ENCODE data around the gene XIAP. TPM values are rescaled to one million over a fixed set of nuclear protein-coding genes. Genes with fewer than 3 reads are reported as not detected.
"Not testable (repeated sequence)": the region's sequence is repeated elsewhere in the genome, so short reads cannot be mapped to it uniquely, and the experiment has no call there.

XIAP gene
- polyA plus RNA-seq, 3 donors = 2.1 to 10.0 (median 5.8) TPM

GRCh38 chrX:123849096-123849495, 10.8 kb upstream of the XIAP start:
- intact Hi-C loops (cut with micrococcal nuclease) = no loop called here
- H3K9me3 Mint-ChIP-seq = peaks cover 0 to 4% (median 0%) of the 10 kb centered on the region in 7 donors
- H3K36me3 Mint-ChIP-seq = no peaks in the 10 kb centered on the region
- Histone ChIP-seq H2AFZ (ENCODE audit: insufficient read depth, low read depth, low read length, poor library complexity, severe bottlenecking) (no peak overlapping the region), H3K4me3 (replicated peaks in 1 of 3; ENCODE audit: low read depth in 2 of 3, low read length in 3 of 3) (no peak overlapping the region), H3K36me3 (replicated peaks in 1 of 2; ENCODE audit: control insufficient read depth in 1 of 2, insufficient read depth in 2 of 2, low read length in 2 of 2) (no peaks in the 10 kb centered on the region), H3K4me2 (replicated peaks; ENCODE audit: extremely low read depth, low read length, poor library complexity, severe bottlenecking) (no peak overlapping the region), H3K4me1 (ENCODE audit: control insufficient read depth in 1 of 2, insufficient read depth in 2 of 2, low read length in 2 of 2) (peaks cover 8 to 14% of the 10 kb centered on the region in 2 donors), H3K9me3 (replicated peaks in 1 of 2; ENCODE audit: control insufficient read depth in 1 of 2, insufficient read depth in 1 of 2, low read length in 2 of 2) (no peaks in the 10 kb centered on the region), H3K27ac (ENCODE audit: low read depth in 1 of 2, low read length in 2 of 2) (no peak overlapping the region), H3K27me3 (ENCODE audit: control insufficient read depth in 2 of 2, insufficient read depth in 2 of 2, low read length in 2 of 2) (no peaks in the 10 kb centered on the region), H4K20me1 (ENCODE audit: insufficient read depth, low read length) (no peaks in the 10 kb centered on the region), H3K79me2 (ENCODE audit: insufficient read depth, low read length) (no peaks in the 10 kb centered on the region), H3K9ac (ENCODE audit: insufficient read depth, low read length, poor library complexity, severe bottlenecking) (no peak overlapping the region)
- no peak overlapping the region for H3K27ac Mint-ChIP-seq
- peaks cover 0 to 7% (median 2%) of the 10 kb centered on the region in 3 donors for H3K27me3 Mint-ChIP-seq (ENCODE audit: low read depth in 3 of 3)
- no peak for DNase-seq
- WGBS (ENCODE audit: insufficient coverage) = 97% methylated on average over 6 of the region's 12 CpGs
- TF ChIP-seq CTCF (IDR thresholded peaks at IDR 0.05) = no peak
- H3K4me3 Mint-ChIP-seq = no peak overlapping the region
- peaks cover 16% of the 10 kb centered on the region for H3K4me1 Mint-ChIP-seq

- H3K9me3 ChIP-seq (replicated peaks in 1 of 2; ENCODE audit: control insufficient read depth in 1 of 2, insufficient read depth in 1 of 2, low read length in 2 of 2); H3K36me3 ChIP-seq (replicated peaks in 1 of 2; ENCODE audit: control insufficient read depth in 1 of 2, insufficient read depth in 2 of 2, low read length in 2 of 2); H3K27me3 ChIP-seq (ENCODE audit: control insufficient read depth in 2 of 2, insufficient read depth in 2 of 2, low read length in 2 of 2); H3K27me3 Mint-ChIP-seq (ENCODE audit: low read depth in 3 of 3); H4K20me1 ChIP-seq (ENCODE audit: insufficient read depth, low read length); H3K27ac Mint-ChIP-seq; H3K4me2 ChIP-seq (replicated peaks; ENCODE audit: extremely low read depth, low read length, poor library complexity, severe bottlenecking); H3K27ac ChIP-seq (ENCODE audit: low read depth in 1 of 2, low read length in 2 of 2); H2AFZ ChIP-seq (ENCODE audit: insufficient read depth, low read depth, low read length, poor library complexity, severe bottlenecking); intact Hi-C loops (cut with micrococcal nuclease); H3K4me3 ChIP-seq (replicated peaks in 1 of 3; ENCODE audit: low read depth in 2 of 3, low read length in 3 of 3); H3K36me3 Mint-ChIP-seq; H3K9me3 Mint-ChIP-seq; H3K79me2 ChIP-seq (ENCODE audit: insufficient read depth, low read length); DNase-seq; H3K9ac ChIP-seq (ENCODE audit: insufficient read depth, low read length, poor library complexity, severe bottlenecking); H3K4me3 Mint-ChIP-seq: not testable (repeated sequence)
- WGBS (ENCODE audit: insufficient coverage) = no CpG with 5 or more reads among the region's 9 CpGs
- peaks cover 8 to 14% of the 10 kb centered on the region in 2 donors for H3K4me1 ChIP-seq (ENCODE audit: control insufficient read depth in 1 of 2, insufficient read depth in 2 of 2, low read length in 2 of 2)
- H3K4me1 Mint-ChIP-seq = peaks cover 16% of the 10 kb centered on the region
These were observed 9.9 kb upstream of the XIAP start for GRCh38 chrX:123849906-123850305.

Measured in CD14-positive monocyte (primary cell).